ENCODE measurements around the gene PGAM1.
A peak's percentile ranks its signal among the peaks of the same experiment; 100 is the strongest.
"Not testable (repeated sequence)": the region's sequence is repeated elsewhere in the genome, so short reads cannot be mapped to it uniquely, and the experiment has no call there.

Gene PGAM1

GRCh38 chr10:97456034-97456685 is 30.2 kb downstream of the PGAM1 start:
- no peak for DNase-seq

DNA sequence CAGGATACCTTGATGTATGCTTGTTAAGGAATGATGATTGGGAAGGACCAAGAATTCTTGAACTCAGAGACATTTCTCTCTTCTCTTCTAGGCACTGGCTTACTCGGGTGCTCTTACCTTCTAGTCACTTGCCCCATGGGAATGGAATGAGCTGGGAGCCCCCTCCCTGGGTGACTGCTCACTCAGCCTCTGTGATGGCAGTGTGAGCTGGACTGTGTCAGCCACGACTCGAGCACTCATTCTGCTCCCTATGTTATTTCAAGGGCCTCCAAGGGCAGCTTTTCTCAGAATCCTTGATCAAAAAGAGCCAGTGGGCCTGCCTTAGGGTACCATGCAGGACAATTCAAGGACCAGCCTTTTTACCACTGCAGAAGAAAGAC is 30.7 kb downstream of the PGAM1 start:
- DNase-seq: no peak

GRCh38 chr10:97459111-97459510 is 33.1 kb downstream of the PGAM1 start:
- no peak for DNase-seq

DNA sequence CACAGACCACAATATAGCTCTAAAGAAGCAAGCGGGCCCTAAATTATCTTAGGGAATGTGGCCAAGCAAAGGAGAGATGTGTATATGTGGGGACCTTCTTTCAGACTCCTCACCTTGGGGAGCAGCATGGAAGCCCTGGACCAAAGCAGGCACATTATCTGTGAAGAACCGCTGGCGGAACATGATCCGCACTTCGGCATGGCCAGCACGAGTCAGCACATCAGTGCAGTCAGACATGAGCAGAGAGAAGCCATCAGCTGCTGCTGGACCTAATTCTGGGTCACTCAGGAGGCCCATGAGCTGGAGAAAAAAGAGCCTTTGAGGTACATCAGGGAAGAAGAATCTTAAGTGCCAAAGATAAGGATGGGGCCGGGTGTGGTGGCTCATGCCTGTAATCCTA is 33.9 kb downstream of the PGAM1 start:
- no peak for DNase-seq

- DNase-seq: no peak
Observed at GRCh38 chr10:97462309-97462708, 36.3 kb downstream of the PGAM1 start.

- DNase-seq: peak; percentile 53
Observed at GRCh38 chr10:97463363-97464132, 37.6 kb downstream of the PGAM1 start.

GRCh38 chr10:97464226-97464625 is 38.2 kb downstream of the PGAM1 start:
- no peak for DNase-seq

DNA sequence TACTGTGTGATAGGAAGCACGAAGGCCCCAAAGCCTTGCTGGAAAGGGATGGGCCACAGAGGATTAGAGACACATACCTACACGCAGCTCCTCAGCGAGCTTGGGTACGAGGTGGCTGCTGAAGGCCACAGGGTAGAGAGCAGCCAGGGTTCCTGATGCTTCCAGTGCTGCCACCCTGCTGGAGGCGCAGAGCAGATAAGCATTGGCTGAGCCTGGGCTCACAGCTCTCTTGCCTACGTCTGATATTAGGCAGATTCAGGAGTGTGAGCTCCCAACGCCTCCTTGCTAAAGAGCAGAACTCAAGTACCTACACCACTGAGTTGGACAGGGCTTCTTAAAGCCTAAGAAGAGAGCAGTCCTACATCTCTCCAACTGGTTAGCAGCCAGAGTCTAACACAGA is 40.0 kb downstream of the PGAM1 start:
- DNase-seq: no peak

- no peak for DNase-seq
Observed at GRCh38 chr10:97466755-97467154, 40.8 kb downstream of the PGAM1 start.

DNA sequence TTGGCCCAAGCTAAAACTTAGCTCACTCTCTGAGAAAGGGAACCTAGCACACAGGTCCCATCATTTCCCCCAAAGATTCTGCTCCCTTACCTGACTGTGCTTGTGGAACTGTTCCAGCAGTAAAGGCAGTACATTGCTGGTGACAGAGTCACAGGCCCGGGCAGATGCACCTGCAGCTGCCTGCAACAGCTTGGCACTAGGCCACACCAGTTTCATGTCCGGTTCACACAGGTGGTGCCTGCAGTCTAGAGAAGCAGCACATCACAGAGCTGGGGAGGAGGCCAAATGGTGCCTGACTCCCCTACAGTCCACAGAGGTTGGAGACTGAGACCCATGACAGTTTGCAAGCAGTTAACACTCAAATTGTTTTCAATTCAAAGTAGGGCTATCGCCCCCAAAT is 42.2 kb downstream of the PGAM1 start:
- no peak for DNase-seq

GRCh38 chr10:97468781-97469180 is 42.8 kb downstream of the PGAM1 start:
- not testable (repeated sequence) for DNase-seq

- DNase-seq: no peak
Observed at GRCh38 chr10:97474918-97475317, 48.9 kb downstream of the PGAM1 start.

DNA sequence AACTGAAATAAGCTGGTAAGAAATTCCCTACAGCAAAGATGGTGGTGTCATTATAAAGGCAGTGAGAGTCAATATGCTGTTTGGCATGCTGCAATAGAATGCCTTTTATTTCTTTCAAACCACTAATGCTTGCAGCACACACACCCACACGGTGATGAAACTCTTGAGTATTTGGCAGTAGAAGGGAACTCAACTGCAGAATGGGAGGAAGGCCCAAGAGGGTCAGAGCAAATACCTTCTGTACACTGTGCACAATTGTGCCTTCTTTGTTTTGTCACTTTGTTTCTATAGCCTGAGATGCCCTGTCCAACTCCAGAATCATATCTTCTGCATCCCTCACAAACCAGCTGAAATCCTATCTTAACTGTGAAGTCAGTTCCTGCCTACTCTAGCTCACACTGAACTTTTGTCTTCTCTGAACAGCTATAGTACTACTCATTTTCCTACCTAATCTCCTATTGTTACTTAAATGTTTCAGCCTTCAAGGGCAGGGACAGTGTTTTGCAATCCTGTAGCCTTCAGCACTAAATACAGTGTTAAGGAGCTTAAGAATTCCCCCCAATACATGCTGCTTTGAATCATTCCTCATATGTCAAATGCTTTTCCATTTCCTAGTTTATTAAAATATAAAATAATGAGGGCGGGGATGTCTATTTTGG is 50.1 kb downstream of the PGAM1 start:
- no peak for DNase-seq

DNA sequence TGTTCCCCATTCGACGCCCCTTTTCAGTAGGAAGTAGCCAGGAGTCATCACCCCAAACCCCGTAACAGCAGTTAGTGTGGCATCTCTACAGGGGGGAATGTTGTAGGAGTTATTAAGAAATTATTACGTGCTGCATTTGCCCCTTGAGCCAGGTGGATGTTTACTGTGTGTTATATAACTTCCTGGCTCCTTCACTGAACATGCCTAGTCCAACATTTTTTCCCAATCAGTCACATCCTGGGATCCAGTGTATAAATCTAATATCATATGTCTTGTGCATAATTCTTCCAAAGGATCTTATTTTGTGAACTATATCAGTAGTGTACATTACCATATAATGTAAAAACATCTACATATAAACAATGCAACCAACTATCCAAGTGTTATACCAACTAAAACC is 53.4 kb downstream of the PGAM1 start:
- DNase-seq: not testable (repeated sequence)

DNA sequence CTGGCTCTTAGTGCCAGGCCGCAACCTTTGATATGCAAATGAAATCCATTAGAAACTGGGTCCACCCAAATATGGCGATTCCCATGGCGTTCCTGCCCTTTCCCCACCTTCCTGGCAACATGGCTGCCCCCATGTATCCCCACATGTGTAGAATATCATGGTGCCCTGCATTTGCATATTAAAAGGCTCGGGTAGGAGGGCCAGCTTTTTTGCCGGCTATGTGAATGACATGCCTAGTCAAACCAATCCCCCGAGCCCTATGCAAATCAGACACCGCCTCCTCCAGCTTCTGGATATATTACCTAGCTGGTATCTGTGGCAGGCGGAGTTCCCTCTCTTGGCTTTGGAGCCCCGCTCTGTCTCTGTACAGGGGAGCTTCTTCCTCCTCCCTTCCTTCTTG is 53.9 kb downstream of the PGAM1 start:
- DNase-seq: no peak

GRCh38 chr10:97481071-97481470 is 55.1 kb downstream of the PGAM1 start:
- DNase-seq: no peak

DNA sequence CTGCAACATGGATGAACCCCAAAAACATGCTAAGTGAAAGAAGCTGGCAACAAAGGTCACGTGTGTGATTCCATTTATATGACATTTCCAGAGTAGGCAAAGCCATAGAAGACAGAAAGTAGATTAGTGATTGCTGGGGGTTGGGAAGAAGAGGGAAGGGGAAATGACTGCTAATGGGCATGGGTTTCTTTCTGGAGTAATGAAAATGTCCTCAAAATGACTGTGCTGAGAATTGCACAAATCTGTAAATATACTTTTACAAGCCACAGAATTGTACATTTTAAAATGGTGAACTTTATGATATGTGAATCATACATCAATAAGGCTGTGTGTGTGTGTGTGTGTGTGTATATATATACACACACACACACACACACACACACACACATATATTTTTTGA is 56.4 kb downstream of the PGAM1 start:
- DNase-seq: no peak
